ENCODE measurements around the gene ANTXR2. TPM values are rescaled to one million over a fixed set of nuclear protein-coding genes. Genes with fewer than 3 reads are reported as not detected.
"Not testable (repeated sequence)": the region's sequence is repeated elsewhere in the genome, so short reads cannot be mapped to it uniquely, and the experiment has no call there.

The ANTXR2 gene
- total RNA-seq, 1 donor from 2014 or later: 28.3 TPM

DNA sequence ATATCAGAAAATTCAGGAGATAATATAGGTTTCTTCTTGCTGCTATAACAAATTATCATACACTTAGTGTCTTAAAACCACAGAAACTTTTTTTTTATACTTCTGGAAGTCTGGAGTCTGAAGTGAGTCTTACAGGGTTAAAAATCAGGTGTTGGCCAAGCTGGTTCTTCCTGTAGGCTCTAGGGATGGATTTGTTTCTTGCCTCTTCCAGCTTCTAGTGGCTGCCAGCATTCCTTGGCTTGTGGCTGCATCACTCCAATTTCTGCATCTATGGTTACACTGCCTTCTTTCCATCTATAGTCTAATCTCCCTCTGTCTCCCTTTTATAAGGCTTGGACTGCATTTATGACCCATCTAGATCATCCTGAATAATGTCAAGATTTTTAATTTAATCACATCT, 68.7 kb downstream of the ANTXR2 start:
- H3K27me3 ChIP-seq: no peaks in the 10 kb centered on the region
- H3K36me3 Mint-ChIP-seq: peaks cover 22% of the 10 kb centered on the region
- no peak overlapping the region for H3K4me3 Mint-ChIP-seq
- H3K4me2 ChIP-seq: no peak overlapping the region
- H3K9ac ChIP-seq: no peak overlapping the region
- H3F3A ChIP-seq (ENCODE audit: low read depth): no peaks in the 10 kb centered on the region
- no peaks in the 10 kb centered on the region for H3K79me2 ChIP-seq (ENCODE audit: low read depth)
- H2AFZ ChIP-seq (replicated peaks): no peak overlapping the region
- H4K20me1 ChIP-seq (ENCODE audit: low read depth): no peaks in the 10 kb centered on the region
- no peak for TF ChIP-seq EZH2 (IDR thresholded peaks at IDR 0.05)
- no peak for TF ChIP-seq CTCF (IDR thresholded peaks at IDR 0.05)
- no peak for TF ChIP-seq EZH2phosphoT487 (IDR thresholded peaks at IDR 0.05)
- H3K27me3 Mint-ChIP-seq (ENCODE audit: insufficient read depth, low read depth): no peaks in the 10 kb centered on the region
- peaks cover 4% of the 10 kb centered on the region for H3K9me3 ChIP-seq (ENCODE audit: low read depth)
- H3K36me3 ChIP-seq: peaks cover 6% of the 10 kb centered on the region
- H3K4me3 ChIP-seq: no peak overlapping the region
- H3K27ac Mint-ChIP-seq: no peak overlapping the region
- DNase-seq (ENCODE audit: low spot score): no peak
- H3K27ac ChIP-seq: no peak overlapping the region
- H3K4me1 Mint-ChIP-seq: no peaks in the 10 kb centered on the region
- peaks cover 12% of the 10 kb centered on the region for H3K9me3 Mint-ChIP-seq
- no peaks in the 10 kb centered on the region for H3K4me1 ChIP-seq

- not testable (repeated sequence) for H3K27ac Mint-ChIP-seq; H3K27me3 Mint-ChIP-seq (ENCODE audit: insufficient read depth, low read depth); H3K4me1 ChIP-seq; H3K9me3 ChIP-seq (ENCODE audit: low read depth); DNase-seq (ENCODE audit: low spot score); H3K27ac ChIP-seq; H3K4me3 Mint-ChIP-seq; H3F3A ChIP-seq (ENCODE audit: low read depth); H3K36me3 ChIP-seq; H3K79me2 ChIP-seq (ENCODE audit: low read depth); H3K4me3 ChIP-seq; H3K4me2 ChIP-seq; H3K4me1 Mint-ChIP-seq; H2AFZ ChIP-seq (replicated peaks); H4K20me1 ChIP-seq (ENCODE audit: low read depth); H3K27me3 ChIP-seq; H3K9ac ChIP-seq
- Mint-ChIP-seq H3K9me3 (peaks cover 12% of the 10 kb centered on the region), H3K36me3 (peaks cover 22% of the 10 kb centered on the region)
Observed at GRCh38 chr4:80002559-80002958, 70.5 kb downstream of the ANTXR2 start.

- not testable (repeated sequence) for H2AFZ ChIP-seq (replicated peaks); DNase-seq (ENCODE audit: low spot score); H4K20me1 ChIP-seq (ENCODE audit: low read depth); H3K36me3 Mint-ChIP-seq; H3K9ac ChIP-seq; H3K27me3 ChIP-seq; H3K79me2 ChIP-seq (ENCODE audit: low read depth); H3F3A ChIP-seq (ENCODE audit: low read depth); H3K9me3 ChIP-seq (ENCODE audit: low read depth); H3K4me3 ChIP-seq; H3K4me3 Mint-ChIP-seq; H3K27ac ChIP-seq; H3K4me1 ChIP-seq; H3K9me3 Mint-ChIP-seq; H3K4me2 ChIP-seq; H3K36me3 ChIP-seq; H3K27ac Mint-ChIP-seq; H3K4me1 Mint-ChIP-seq; H3K27me3 Mint-ChIP-seq (ENCODE audit: insufficient read depth, low read depth)
Observed at GRCh38 chr4:79999048-79999447, 74.0 kb downstream of the ANTXR2 start.

DNA sequence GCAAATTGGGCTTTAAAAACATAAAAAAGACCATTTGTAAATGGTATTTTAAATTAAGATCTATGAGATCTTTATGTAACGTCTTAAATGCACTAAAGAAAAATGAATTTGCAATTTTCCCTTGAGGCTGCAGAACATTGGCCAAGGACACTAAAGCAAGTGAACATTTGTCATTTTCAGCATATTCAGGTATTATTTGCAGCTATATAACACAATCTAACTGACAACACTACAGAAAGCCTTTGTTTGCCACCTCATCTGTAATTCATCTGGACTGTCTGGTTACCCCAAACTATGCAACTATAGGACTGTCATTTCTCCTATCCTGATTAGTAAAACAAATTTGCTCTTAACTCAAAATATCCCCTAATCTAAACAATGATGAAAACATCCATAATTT, 74.8 kb downstream of the ANTXR2 start:
- H3K27ac Mint-ChIP-seq: no peak overlapping the region
- Histone ChIP-seq H3K27me3 (no peaks in the 10 kb centered on the region), H3K79me2 (ENCODE audit: low read depth) (no peaks in the 10 kb centered on the region)

DNA sequence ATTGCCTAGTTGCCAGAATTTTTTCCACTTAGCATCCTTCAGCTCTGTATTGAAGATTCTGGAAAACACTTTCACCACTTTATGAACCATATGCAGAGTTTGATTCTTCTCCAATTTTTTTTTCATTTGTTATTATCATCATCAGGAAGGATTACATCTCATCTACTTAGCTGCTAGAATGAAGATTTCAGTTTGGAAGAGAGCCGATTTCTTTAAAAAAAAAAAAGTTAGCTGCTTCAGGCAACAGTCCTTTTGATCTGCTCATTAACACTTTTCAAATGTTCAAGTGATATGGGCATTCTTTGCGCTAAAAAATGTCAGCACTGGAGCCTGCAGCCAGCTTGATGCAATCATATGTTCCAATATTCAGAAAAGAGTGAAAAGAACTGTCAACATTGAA, 76.2 kb downstream of the ANTXR2 start:
- no peak for DNase-seq (ENCODE audit: low spot score)
- H3K9ac ChIP-seq: no peak overlapping the region
- no peaks in the 10 kb centered on the region for H3K36me3 ChIP-seq
- Mint-ChIP-seq H3K4me1 (peaks cover 5% of the 10 kb centered on the region), H3K4me3 (no peak overlapping the region), H3K27ac (no peak overlapping the region), H3K27me3 (ENCODE audit: insufficient read depth, low read depth) (peaks cover 2% of the 10 kb centered on the region), H3K36me3 (peaks cover 2% of the 10 kb centered on the region), H3K9me3 (peaks cover 2% of the 10 kb centered on the region)
- H3K27me3 ChIP-seq: no peaks in the 10 kb centered on the region
- H3K9me3 ChIP-seq (ENCODE audit: low read depth): no peaks in the 10 kb centered on the region
- H3K27ac ChIP-seq: no peak overlapping the region
- no peak overlapping the region for H2AFZ ChIP-seq (replicated peaks)
- TF ChIP-seq EZH2 (IDR thresholded peaks at IDR 0.05) (no peak), CTCF (IDR thresholded peaks at IDR 0.05) (no peak), EZH2phosphoT487 (IDR thresholded peaks at IDR 0.05) (no peak)
- no peaks in the 10 kb centered on the region for H3K4me1 ChIP-seq
- H3K4me2 ChIP-seq: no peak overlapping the region
- no peaks in the 10 kb centered on the region for H3F3A ChIP-seq (ENCODE audit: low read depth)
- H4K20me1 ChIP-seq (ENCODE audit: low read depth): no peaks in the 10 kb centered on the region
- no peaks in the 10 kb centered on the region for H3K79me2 ChIP-seq (ENCODE audit: low read depth)
- no peak overlapping the region for H3K4me3 ChIP-seq

More for the DNA sequence above, 74.8 kb downstream of the ANTXR2 start:
- H3F3A ChIP-seq (ENCODE audit: low read depth): no peaks in the 10 kb centered on the region
- no peaks in the 10 kb centered on the region for H3K4me1 ChIP-seq
- no peak overlapping the region for H3K9ac ChIP-seq
- H3K4me2 ChIP-seq: no peak overlapping the region
- no peak overlapping the region for H3K27ac ChIP-seq
- peaks cover 4% of the 10 kb centered on the region for H3K36me3 Mint-ChIP-seq
- DNase-seq (ENCODE audit: low spot score): no peak
- no peaks in the 10 kb centered on the region for H3K27me3 Mint-ChIP-seq (ENCODE audit: insufficient read depth, low read depth)
- no peaks in the 10 kb centered on the region for H3K9me3 ChIP-seq (ENCODE audit: low read depth)
- peaks cover 5% of the 10 kb centered on the region for H3K9me3 Mint-ChIP-seq
- no peak overlapping the region for H3K4me3 ChIP-seq
- H3K4me3 Mint-ChIP-seq: no peak overlapping the region
- no peaks in the 10 kb centered on the region for H4K20me1 ChIP-seq (ENCODE audit: low read depth)
- H2AFZ ChIP-seq (replicated peaks): no peak overlapping the region
- no peaks in the 10 kb centered on the region for H3K36me3 ChIP-seq
- H3K4me1 Mint-ChIP-seq: peaks cover 5% of the 10 kb centered on the region
- no peak for TF ChIP-seq EZH2phosphoT487 (IDR thresholded peaks at IDR 0.05)

Data from neural progenitor cell (in vitro differentiated cells).